ENCODE data around the gene USP54. TPM values are rescaled to one million over a fixed set of nuclear protein-coding genes. Genes with fewer than 3 reads are reported as not detected.

The USP54 gene
- total and polyA plus RNA-seq, 4 donors, result 1.3 to 10.4 (median 6.3) TPM

DNA sequence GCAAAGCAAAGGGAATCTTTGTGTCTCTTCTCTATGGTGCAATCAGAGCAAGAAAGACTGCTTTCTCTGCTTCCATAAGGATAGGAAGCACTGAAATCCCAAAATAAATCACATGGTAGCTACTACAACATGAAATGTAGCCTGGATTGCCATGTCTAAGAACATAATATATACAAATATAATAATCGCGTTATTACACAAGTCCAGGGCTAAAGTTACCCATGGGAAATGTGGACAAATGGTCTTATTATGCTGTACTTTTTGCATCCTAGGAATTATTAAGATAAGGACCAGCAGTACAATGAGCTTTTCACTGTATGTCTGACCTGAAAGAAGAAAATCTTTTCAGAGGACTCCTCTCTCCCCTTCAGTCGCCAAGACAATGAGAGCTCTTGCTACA, 71.8 kb downstream of the USP54 start:
- no peak for TF ChIP-seq HNF4A (conservative IDR thresholded peaks at IDR 0.05)

DNA sequence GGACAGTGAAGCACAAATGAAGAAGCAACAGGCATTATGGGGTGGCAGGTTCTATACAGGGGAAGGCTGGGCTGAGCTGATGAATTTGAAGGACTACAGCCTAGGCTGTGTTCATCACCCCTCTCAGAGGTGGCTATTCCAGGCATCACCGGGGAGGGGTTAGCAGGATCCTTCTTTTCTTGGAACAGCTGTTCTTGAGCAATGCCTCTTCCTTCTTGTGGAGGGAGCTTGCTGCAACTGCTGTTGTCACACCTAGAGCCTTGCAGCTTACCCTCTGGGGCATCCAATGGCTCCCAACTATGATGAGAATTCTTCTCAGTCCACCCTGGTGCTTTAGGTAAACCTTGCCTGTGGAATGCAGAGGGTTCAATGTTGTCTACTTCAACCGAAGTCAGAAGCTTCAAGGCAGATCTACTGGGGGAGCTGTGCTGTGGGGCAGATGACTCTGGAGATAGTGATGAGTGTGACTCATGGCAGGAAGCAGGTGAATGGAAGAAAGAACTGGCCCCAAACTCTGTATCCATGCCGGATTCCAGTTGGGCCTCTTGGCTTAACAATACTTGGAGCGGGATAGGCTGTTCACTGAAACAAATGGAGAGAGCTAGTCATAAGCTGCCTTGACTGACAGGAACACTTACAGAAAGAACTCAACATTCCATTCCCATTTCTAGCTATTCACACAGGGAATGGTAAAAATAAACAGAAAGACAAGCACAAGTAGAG, 73.8 kb downstream of the USP54 start:
- no peak for TF ChIP-seq RXRA (IDR thresholded peaks at IDR 0.05)
- TF ChIP-seq TAF1 (conservative IDR thresholded peaks at IDR 0.05), result no peak
- TF ChIP-seq, protein P1, sequence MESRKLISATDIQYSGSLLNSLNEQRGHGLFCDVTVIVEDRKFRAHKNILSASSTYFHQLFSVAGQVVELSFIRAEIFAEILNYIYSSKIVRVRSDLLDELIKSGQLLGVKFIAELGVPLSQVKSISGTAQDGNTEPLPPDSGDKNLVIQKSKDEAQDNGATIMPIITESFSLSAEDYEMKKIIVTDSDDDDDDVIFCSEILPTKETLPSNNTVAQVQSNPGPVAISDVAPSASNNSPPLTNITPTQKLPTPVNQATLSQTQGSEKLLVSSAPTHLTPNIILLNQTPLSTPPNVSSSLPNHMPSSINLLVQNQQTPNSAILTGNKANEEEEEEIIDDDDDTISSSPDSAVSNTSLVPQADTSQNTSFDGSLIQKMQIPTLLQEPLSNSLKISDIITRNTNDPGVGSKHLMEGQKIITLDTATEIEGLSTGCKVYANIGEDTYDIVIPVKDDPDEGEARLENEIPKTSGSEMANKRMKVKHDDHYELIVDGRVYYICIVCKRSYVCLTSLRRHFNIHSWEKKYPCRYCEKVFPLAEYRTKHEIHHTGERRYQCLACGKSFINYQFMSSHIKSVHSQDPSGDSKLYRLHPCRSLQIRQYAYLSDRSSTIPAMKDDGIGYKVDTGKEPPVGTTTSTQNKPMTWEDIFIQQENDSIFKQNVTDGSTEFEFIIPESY (IDR thresholded peaks at IDR 0.05), result no peak
- TF ChIP-seq, protein P2, sequence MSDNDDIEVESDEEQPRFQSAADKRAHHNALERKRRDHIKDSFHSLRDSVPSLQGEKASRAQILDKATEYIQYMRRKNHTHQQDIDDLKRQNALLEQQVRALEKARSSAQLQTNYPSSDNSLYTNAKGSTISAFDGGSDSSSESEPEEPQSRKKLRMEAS (IDR thresholded peaks at IDR 0.05), result no peak
- TF ChIP-seq JUND (IDR thresholded peaks at IDR 0.05), result no peak
- no peak for TF ChIP-seq EGR1 (IDR thresholded peaks at IDR 0.05; ENCODE audit: low read depth in 2 of 2)
- TF ChIP-seq, protein P3, sequence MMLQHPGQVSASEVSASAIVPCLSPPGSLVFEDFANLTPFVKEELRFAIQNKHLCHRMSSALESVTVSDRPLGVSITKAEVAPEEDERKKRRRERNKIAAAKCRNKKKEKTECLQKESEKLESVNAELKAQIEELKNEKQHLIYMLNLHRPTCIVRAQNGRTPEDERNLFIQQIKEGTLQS (IDR thresholded peaks at IDR 0.05), result no peak
- TF ChIP-seq YY1 (IDR thresholded peaks at IDR 0.05), result no peak
- no peak for TF ChIP-seq NR2F2 (IDR thresholded peaks at IDR 0.05)
- TF ChIP-seq, protein P4, sequence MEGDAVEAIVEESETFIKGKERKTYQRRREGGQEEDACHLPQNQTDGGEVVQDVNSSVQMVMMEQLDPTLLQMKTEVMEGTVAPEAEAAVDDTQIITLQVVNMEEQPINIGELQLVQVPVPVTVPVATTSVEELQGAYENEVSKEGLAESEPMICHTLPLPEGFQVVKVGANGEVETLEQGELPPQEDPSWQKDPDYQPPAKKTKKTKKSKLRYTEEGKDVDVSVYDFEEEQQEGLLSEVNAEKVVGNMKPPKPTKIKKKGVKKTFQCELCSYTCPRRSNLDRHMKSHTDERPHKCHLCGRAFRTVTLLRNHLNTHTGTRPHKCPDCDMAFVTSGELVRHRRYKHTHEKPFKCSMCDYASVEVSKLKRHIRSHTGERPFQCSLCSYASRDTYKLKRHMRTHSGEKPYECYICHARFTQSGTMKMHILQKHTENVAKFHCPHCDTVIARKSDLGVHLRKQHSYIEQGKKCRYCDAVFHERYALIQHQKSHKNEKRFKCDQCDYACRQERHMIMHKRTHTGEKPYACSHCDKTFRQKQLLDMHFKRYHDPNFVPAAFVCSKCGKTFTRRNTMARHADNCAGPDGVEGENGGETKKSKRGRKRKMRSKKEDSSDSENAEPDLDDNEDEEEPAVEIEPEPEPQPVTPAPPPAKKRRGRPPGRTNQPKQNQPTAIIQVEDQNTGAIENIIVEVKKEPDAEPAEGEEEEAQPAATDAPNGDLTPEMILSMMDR (IDR thresholded peaks at IDR 0.05; ENCODE audit: low read depth, low read length, missing input control), result no peak
- TF ChIP-seq RAD21 (IDR thresholded peaks at IDR 0.05), result no peak
- TF ChIP-seq HNF4A (conservative IDR thresholded peaks at IDR 0.05), result no peak
- no peak for TF ChIP-seq HNF4G (IDR thresholded peaks at IDR 0.05)
- no peak for TF ChIP-seq GABPA (IDR thresholded peaks at IDR 0.05 in 1 of 2, conservative IDR thresholded peaks at IDR 0.05 in 1 of 2)
- Histone ChIP-seq H3K4me1 (ENCODE audit: control insufficient read depth in 4 of 4, insufficient read depth in 4 of 4, low read length in 3 of 4) (no peaks in the 10 kb centered on the region), H3K4me3 (ENCODE audit: low read depth in 1 of 3, low read length in 3 of 3) (no peak overlapping the region), H3K27me3 (ENCODE audit: control insufficient read depth in 4 of 4, insufficient read depth in 4 of 4, low read length in 3 of 4) (no peaks in the 10 kb centered on the region), H3K9me3 (ENCODE audit: control insufficient read depth in 4 of 4, low read length in 3 of 4) (no peaks in the 10 kb centered on the region), H3K36me3 (ENCODE audit: control insufficient read depth in 4 of 4, insufficient read depth in 3 of 4, low read depth in 1 of 4, low read length in 3 of 4) (peaks cover 0 to 6% (median 2%) of the 10 kb centered on the region in 4 donors), H3K9ac (ENCODE audit: low read depth in 1 of 2, low read length in 2 of 2) (no peak overlapping the region), H3K27ac (ENCODE audit: low read depth in 1 of 2, low read length in 2 of 2) (no peak overlapping the region)
- DNase-seq (ENCODE audit: low spot score), result no peak
- WGBS, result 95% methylated on average over 4 of the region's 4 CpGs

More for the DNA sequence above, 71.8 kb downstream of the USP54 start:
- Histone ChIP-seq H3K4me1 (ENCODE audit: control insufficient read depth in 4 of 4, insufficient read depth in 4 of 4, low read length in 3 of 4) (no peaks in the 10 kb centered on the region), H3K4me3 (ENCODE audit: low read depth in 1 of 3, low read length in 3 of 3) (no peak overlapping the region), H3K9me3 (ENCODE audit: control insufficient read depth in 4 of 4, low read length in 3 of 4) (no peaks in the 10 kb centered on the region), H3K9ac (ENCODE audit: low read depth in 1 of 2, low read length in 2 of 2) (no peak overlapping the region), H3K27ac (ENCODE audit: low read depth in 1 of 2, low read length in 2 of 2) (no peak overlapping the region), H3K36me3 (ENCODE audit: control insufficient read depth in 4 of 4, insufficient read depth in 3 of 4, low read depth in 1 of 4, low read length in 3 of 4) (peaks cover 0 to 6% (median 3%) of the 10 kb centered on the region in 4 donors), H3K27me3 (ENCODE audit: control insufficient read depth in 4 of 4, insufficient read depth in 4 of 4, low read length in 3 of 4) (no peaks in the 10 kb centered on the region)
- WGBS, result 98% methylated on average over 3 of the region's 3 CpGs
- no peak for DNase-seq (ENCODE audit: low spot score)

Data from liver (tissue), 9 donors.